ENCODE measurements around the gene NDUFAB1. TPM values are rescaled to one million over a fixed set of nuclear protein-coding genes. Genes with fewer than 3 reads are reported as not detected.

NDUFAB1 gene
- 77.8 and 91.6 TPM in 2 replicates for total RNA-seq

GRCh38 chr16:23595951-23596720 is at the start of gene NDUFAB1:
Gene NDUFAB1, minus strand, starts transcription at chr16:23596316. Its CDS starts 26 bp downstream, at chr16:23596290.

GRCh38 chr16:23640931-23641765 is 45.0 kb upstream of the NDUFAB1 start, which contains the start of the genes DCTN5 and PALB2:
Gene DCTN5, plus strand, starts transcription at chr16:23641466. Its CDS starts 77 bp downstream, at chr16:23641543.
Gene PALB2, minus strand, starts transcription at chr16:23641310. Its CDS starts 153 bp downstream, at chr16:23641157.

DNA sequence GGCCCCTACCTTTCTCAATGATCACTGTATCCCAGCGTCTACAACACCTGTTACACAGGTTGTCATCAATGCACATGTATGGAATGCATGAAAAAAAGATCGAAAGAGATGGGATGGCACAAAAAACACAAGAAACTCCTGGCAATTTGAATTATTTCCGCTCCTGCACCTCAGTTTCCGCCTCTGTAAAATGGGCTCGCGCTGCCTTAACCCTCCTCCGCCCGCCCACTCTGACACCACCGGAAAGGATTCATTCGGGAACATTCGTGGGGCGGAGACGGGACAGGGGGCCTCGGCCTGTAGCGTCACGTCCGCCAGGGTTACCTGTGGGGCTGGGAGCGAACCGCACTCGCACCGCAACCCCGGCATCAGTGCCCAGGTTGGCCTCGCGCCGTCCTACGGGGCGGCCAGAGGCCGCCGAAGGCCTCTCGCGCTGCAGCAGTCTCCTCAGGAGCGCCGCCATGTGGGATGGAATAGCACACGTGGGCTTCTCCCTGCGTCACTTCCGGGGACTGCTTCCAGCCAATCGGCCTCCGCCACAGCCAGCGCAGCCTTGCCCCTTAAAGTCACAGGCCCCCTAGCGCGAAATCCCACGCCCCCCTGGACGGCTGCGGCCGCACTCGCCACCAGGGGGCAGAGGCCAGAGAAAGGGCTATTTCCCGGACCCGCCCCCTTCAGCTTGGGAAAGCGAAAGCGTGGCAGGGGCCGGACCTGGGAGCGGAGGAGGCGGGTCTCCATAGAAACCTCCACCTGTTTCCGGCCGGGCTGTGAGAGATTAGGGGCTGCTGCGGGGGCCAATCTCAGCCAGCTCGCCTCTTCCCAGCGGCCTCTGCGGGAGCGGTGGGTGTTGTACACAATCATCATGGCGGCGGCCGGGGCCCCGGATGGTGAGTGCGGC is 39.0 kb downstream of the NDUFAB1 start, which contains the start of the genes EARS2 and UBFD1:
Gene EARS2 (minus strand): TSS at position 470 of the 898 bp plus-strand sequence. CDS start 7 bp downstream, at position 463.
Gene UBFD1 (plus strand): TSS at position 847 of the 898 bp plus-strand sequence. CDS start 16 bp downstream, at position 863.

Other genes with a start within 250 kb of the NDUFAB1 start
- gene COG7, start 143.1 kb downstream of the NDUFAB1 start, total RNA-seq, result 8.7 and 9.6 TPM in 2 replicates
- gene GGA2, start 85.8 kb downstream of the NDUFAB1 start, total RNA-seq, result 9.2 and 19.5 TPM in 2 replicates
- 62.4 and 89.5 TPM in 2 replicates for gene EARS2, start 39.0 kb downstream of the NDUFAB1 start, total RNA-seq
- 54.6 and 76.4 TPM in 2 replicates for gene UBFD1, start 38.6 kb downstream of the NDUFAB1 start, total RNA-seq
- 8.9 and 14.3 TPM in 2 replicates for gene PALB2, start 45.0 kb upstream of the NDUFAB1 start, total RNA-seq
- 33.0 and 48.7 TPM in 2 replicates for gene DCTN5, start 45.1 kb upstream of the NDUFAB1 start, total RNA-seq
- 1.9 and 6.0 TPM in 2 replicates for gene PLK1, start 82.6 kb upstream of the NDUFAB1 start, total RNA-seq
- gene ERN2, start 116.9 kb upstream of the NDUFAB1 start, total RNA-seq, result 0.21 and 0.48 TPM in 2 replicates
- gene CHP2, start 158.7 kb upstream of the NDUFAB1 start, total RNA-seq, result 0.24 and 1.3 TPM in 2 replicates
- 0.21 TPM in 1 of 2 replicates, not detected in the other for gene PRKCB, start 239.7 kb upstream of the NDUFAB1 start, total RNA-seq